Measurements from ENCODE around the gene KMT2E. TPM values are rescaled to one million over a fixed set of nuclear protein-coding genes. Genes with fewer than 3 reads are reported as not detected.

KMT2E gene
- total RNA-seq, 2 experiments from 2014 or later = 50.1 to 72.8 TPM

GRCh38 chr7:105000927-105001336 is 13.1 kb upstream of the KMT2E start:
- Histone ChIP-seq H3K4me3 (ENCODE audit: low read depth, low read length, poor library complexity, severe bottlenecking) (no peak overlapping the region), H4K20me1 (ENCODE audit: insufficient read depth, low read length) (peaks cover 65% of the 10 kb centered on the region), H3K79me2 (ENCODE audit: insufficient read depth, low read depth, low read length) (no peaks in the 10 kb centered on the region; the same call in 1 of the 2 replicates), H3K9me2 (ENCODE audit: insufficient read depth, low read length) (no peaks in the 10 kb centered on the region), H2AFZ (ENCODE audit: low read length) (no peak overlapping the region), H3K4me1 (ENCODE audit: insufficient read depth, low read length, poor library complexity, severe bottlenecking) (peaks cover 39% of the 10 kb centered on the region), H3K4me2 (ENCODE audit: low read length) (no peak overlapping the region), H3K9me3 (ENCODE audit: low read length) (no peaks in the 10 kb centered on the region), H3K27ac (ENCODE audit: low read depth, low read length, poor library complexity, severe bottlenecking) (no peak overlapping the region), H3K36me3 (ENCODE audit: insufficient read depth, low read length) (peaks cover 89% of the 10 kb centered on the region)
- ChIA-PET POLR2A (interaction anchor here (1.5 to 3.0 kb wide), 2 partner anchors 9 to 10 kb away, joined by 6 to 19 read pairs; no protein-coding TSS in a partner anchor), CTCF (ENCODE audit: unreplicated experiment) (no interaction called here)
- TF ChIP-seq CTCF (conservative IDR thresholded peaks at IDR 0.05; ENCODE audit: low read length) = no peak
- no peak for TF ChIP-seq EZH2phosphoT487 (IDR thresholded peaks at IDR 0.05; ENCODE audit: borderline replicate concordance, low read depth, low read length)
- intact Hi-C loops (cut with micrococcal nuclease; ENCODE audit: unreplicated experiment) = no loop called here
- BruUV-seq (replicated peaks) = no TSS peak
- DNase-seq (ENCODE audit: low spot score) = no peak

GRCh38 chr7:105001652-105002184 is 12.3 kb upstream of the KMT2E start:
- intact Hi-C loops (cut with micrococcal nuclease; ENCODE audit: unreplicated experiment) = no loop called here
- no TSS peak for BruUV-seq (replicated peaks)
- Histone ChIP-seq H3K36me3 (ENCODE audit: insufficient read depth, low read length) (peaks cover 89% of the 10 kb centered on the region), H3K4me1 (ENCODE audit: insufficient read depth, low read length, poor library complexity, severe bottlenecking) (peaks cover 39% of the 10 kb centered on the region), H3K79me2 (ENCODE audit: insufficient read depth, low read depth, low read length) (no peaks in the 10 kb centered on the region; the same call in 1 of the 2 replicates), H3K9me2 (ENCODE audit: insufficient read depth, low read length) (no peaks in the 10 kb centered on the region), H4K20me1 (ENCODE audit: insufficient read depth, low read length) (peaks cover 57% of the 10 kb centered on the region), H3K9me3 (ENCODE audit: low read length) (no peaks in the 10 kb centered on the region), H2AFZ (ENCODE audit: low read length) (no peak overlapping the region), H3K4me3 (ENCODE audit: low read depth, low read length, poor library complexity, severe bottlenecking) (no peak overlapping the region), H3K27ac (ENCODE audit: low read depth, low read length, poor library complexity, severe bottlenecking) (no peak overlapping the region), H3K4me2 (ENCODE audit: low read length) (no peak overlapping the region)
- no peak for DNase-seq (ENCODE audit: low spot score)
- ChIA-PET CTCF (ENCODE audit: unreplicated experiment) (no interaction called here), POLR2A (interaction anchor here (0.7 to 3.0 kb wide), 4 partner anchors 9 to 15 kb away, joined by 4 to 19 read pairs (median 5); no protein-coding TSS in a partner anchor)
- no peak for TF ChIP-seq EZH2phosphoT487 (IDR thresholded peaks at IDR 0.05; ENCODE audit: borderline replicate concordance, low read depth, low read length)
- no peak for TF ChIP-seq CTCF (conservative IDR thresholded peaks at IDR 0.05; ENCODE audit: low read length)

GRCh38 chr7:105003275-105003674 is 10.7 kb upstream of the KMT2E start:
- Histone ChIP-seq H3K4me3 (ENCODE audit: low read depth, low read length, poor library complexity, severe bottlenecking) (no peak overlapping the region), H3K9me2 (ENCODE audit: insufficient read depth, low read length) (no peaks in the 10 kb centered on the region), H3K9me3 (ENCODE audit: low read length) (no peaks in the 10 kb centered on the region), H3K36me3 (ENCODE audit: insufficient read depth, low read length) (peaks cover 93% of the 10 kb centered on the region), H4K20me1 (ENCODE audit: insufficient read depth, low read length) (peaks cover 57% of the 10 kb centered on the region), H2AFZ (ENCODE audit: low read length) (no peak overlapping the region), H3K79me2 (ENCODE audit: insufficient read depth, low read depth, low read length) (no peaks in the 10 kb centered on the region; the same call in 1 of the 2 replicates), H3K4me2 (ENCODE audit: low read length) (peak overlapping the region; percentile 38), H3K4me1 (ENCODE audit: insufficient read depth, low read length, poor library complexity, severe bottlenecking) (peaks cover 52% of the 10 kb centered on the region), H3K27ac (ENCODE audit: low read depth, low read length, poor library complexity, severe bottlenecking) (no peak overlapping the region)
- ChIA-PET POLR2A (interaction anchor here (0.6 to 3.0 kb wide), 3 partner anchors 8 to 809 kb away, joined by 4 to 19 read pairs (median 10); no protein-coding TSS in a partner anchor), CTCF (ENCODE audit: unreplicated experiment) (no interaction called here)
- TF ChIP-seq CTCF (conservative IDR thresholded peaks at IDR 0.05; ENCODE audit: low read length) (no peak), EZH2phosphoT487 (IDR thresholded peaks at IDR 0.05; ENCODE audit: borderline replicate concordance, low read depth, low read length) (no peak)
- intact Hi-C loops (cut with micrococcal nuclease; ENCODE audit: unreplicated experiment) = no loop called here
- no peak for DNase-seq (ENCODE audit: low spot score)
- no TSS peak for BruUV-seq (replicated peaks)
